Keratinocyte (primary cell): ENCODE measurements around the gene GFOD2. TPM values are rescaled to one million over a fixed set of nuclear protein-coding genes. Genes with fewer than 3 reads are reported as not detected.

ENCODE experiments used
- DNase-seq: peaks from one replicate; pipeline ENCODE4 v3.0.0-alpha.2; 2011; ENCODE audit warnings: low read depth, missing footprints, low spot score
- FAIRE-seq: peaks from 2 replicates; lab custom pipeline; 2011; peaks lifted over from hg19 to GRCh38; lab: Jason Lieb, UNC
- H2AFZ ChIP-seq: 2 replicates; pipeline ENCODE4 v1.6.0; 2012; ENCODE audit warnings: low read length, control low read depth, inconsistent platforms; ENCODE audit not compliant: control insufficient read depth
- H3K27ac ChIP-seq: 2 replicates; pipeline ENCODE4 v1.5.1; 2011; ENCODE audit warnings: low read length; ENCODE audit not compliant: control insufficient read depth, insufficient read depth
- H3K27me3 ChIP-seq: 3 replicates; pipeline ENCODE4 v1.6.0; 2011; ENCODE audit warnings: low read length; ENCODE audit not compliant: control insufficient read depth, insufficient read depth; ENCODE audit errors: extremely low read depth
- H3K36me3 ChIP-seq, 2 experiments: 2 replicates in 1 of 2; 3 replicates in 1 of 2; pipeline ENCODE4 v1.5.1; 2011; ENCODE audit warnings: low read length in 2 of 2, mild to moderate bottlenecking in 1 of 2; ENCODE audit not compliant: control insufficient read depth in 2 of 2, insufficient read depth in 2 of 2; ENCODE audit errors: extremely low read depth in 1 of 2
- H3K4me1 ChIP-seq: 3 replicates; pipeline ENCODE4 v1.5.1; 2011; ENCODE audit warnings: low read length; ENCODE audit not compliant: control insufficient read depth, insufficient read depth; ENCODE audit errors: extremely low read depth
- H3K4me2 ChIP-seq: 3 replicates; pipeline ENCODE4 v1.6.0; 2011; ENCODE audit warnings: low read depth, low read length; ENCODE audit not compliant: control insufficient read depth, insufficient read depth; ENCODE audit errors: extremely low read depth
- H3K4me3 ChIP-seq, 3 experiments: fragments of 200-600 bp in 1 of 3; sonication (generic) in 1 of 3; 2 replicates in 2 of 3; 3 replicates in 1 of 3; pipeline ENCODE4 v1.5.1; 2011 to 2016; ENCODE audit warnings: low read length in 3 of 3, mild to moderate bottlenecking in 3 of 3, control low read depth in 2 of 3, inconsistent platforms in 1 of 3, low read depth in 1 of 3, mixed read lengths in 1 of 3, mixed run types in 1 of 3, moderate library complexity in 1 of 3; ENCODE audit not compliant: control insufficient read depth in 2 of 3, insufficient read depth in 2 of 3; ENCODE audit errors: extremely low read depth in 1 of 3
- H3K79me2 ChIP-seq: 2 replicates; pipeline ENCODE4 v1.6.0; 2012; ENCODE audit warnings: low read length; ENCODE audit not compliant: control insufficient read depth, insufficient read depth
- H3K9ac ChIP-seq: 3 replicates; pipeline ENCODE4 v1.6.0; 2011; ENCODE audit warnings: low read length; ENCODE audit not compliant: control insufficient read depth, insufficient read depth; ENCODE audit errors: extremely low read depth
- H3K9me1 ChIP-seq: 3 replicates; pipeline ENCODE4 v1.6.0; 2011; ENCODE audit warnings: low read length; ENCODE audit not compliant: control insufficient read depth, insufficient read depth; ENCODE audit errors: extremely low read depth
- H3K9me3 ChIP-seq: 2 replicates; pipeline ENCODE4 v1.5.1; 2012; ENCODE audit warnings: low read depth, low read length; ENCODE audit not compliant: control insufficient read depth
- H4K20me1 ChIP-seq: 3 replicates; pipeline ENCODE4 v1.6.0; 2011; ENCODE audit warnings: low read length; ENCODE audit not compliant: control insufficient read depth, insufficient read depth; ENCODE audit errors: extremely low read depth
- CTCF ChIP-seq, 3 experiments: IDR thresholded peaks in 1 of 3; conservative IDR thresholded peaks in 1 of 3; optimal IDR thresholded peaks in 1 of 3; 2 replicates in 2 of 3; 3 replicates in 1 of 3; pipeline versions ENCODE3 to v1.5.1; 2011; ENCODE audit warnings: low read length in 3 of 3, mild to moderate bottlenecking in 3 of 3, moderate library complexity in 2 of 3, control low read depth in 1 of 3, inconsistent platforms in 1 of 3; ENCODE audit not compliant: insufficient read depth in 2 of 3; ENCODE audit errors: extremely low read depth in 1 of 3
- EZH2 ChIP-seq: IDR thresholded peaks from one replicate; pipeline ENCODE4 v1.6.1; 2012; ENCODE audit warnings: inconsistent platforms, mild to moderate bottlenecking, low read length, moderate library complexity
- dilution Hi-C: fragments of 300-500 bp; cut with MboI; formaldehyde crosslinking; loops from one replicate; pipeline ENCODE4 v1.7.0; 2020; ENCODE audit warnings: low sequenced_read_pairs; ENCODE audit not compliant: extremely low pct_ligation_motif_present
- polyA plus RNA-seq, 5 experiments: library from polyadenylated mRNA; depleted of rRNA in 3 of 5; stranded (reverse) in 3 of 5; stranded (forward) in 1 of 5; unstranded in 1 of 5; fragments of >200 nt; gene quantifications; 1 replicate in 1 of 5; 2 replicates in 3 of 5; 3 replicates in 1 of 5; pipeline versions ENCODE4 v1.2.1 to v1.2.3, GENCODE V29; 2011 to 2012; ENCODE audit warnings: missing spikeins in 2 of 5, low read depth in 1 of 5, low replicate concordance in 1 of 5

GFOD2 gene
- polyA plus RNA-seq, 1 donor (not counting 4 experiments of a cell fraction or from before 2014, with no cell fraction given), result 13.2 TPM

GRCh38 chr16:67766291-67766690, 47.2 kb upstream of the GFOD2 start:
- Histone ChIP-seq H4K20me1 (peaks cover 3% of the 10 kb centered on the region), H2AFZ (no peak overlapping the region), H3K36me3 (peaks cover 7% of the 10 kb centered on the region in 2 experiments), H3K9me3 (no peaks in the 10 kb centered on the region), H3K4me3 (no peak overlapping the region), H3K79me2 (no peaks in the 10 kb centered on the region), H3K9ac (no peak overlapping the region), H3K4me1 (no peaks in the 10 kb centered on the region), H3K4me2 (no peak overlapping the region), H3K9me1 (no peaks in the 10 kb centered on the region), H3K27ac (no peak overlapping the region), H3K27me3 (no peaks in the 10 kb centered on the region)
- FAIRE-seq (no peak), DNase-seq (no peak)
- dilution Hi-C loops, result no loop called here
- TF ChIP-seq CTCF (optimal IDR thresholded peaks at IDR 0.05 in 1 of 3, IDR thresholded peaks at IDR 0.05 in 1 of 3, conservative IDR thresholded peaks at IDR 0.05 in 1 of 3; ENCODE audit: extremely low read depth in 1 of 3, insufficient read depth in 2 of 3, low read length in 3 of 3), result no peak
- no peak for TF ChIP-seq EZH2

DNA sequence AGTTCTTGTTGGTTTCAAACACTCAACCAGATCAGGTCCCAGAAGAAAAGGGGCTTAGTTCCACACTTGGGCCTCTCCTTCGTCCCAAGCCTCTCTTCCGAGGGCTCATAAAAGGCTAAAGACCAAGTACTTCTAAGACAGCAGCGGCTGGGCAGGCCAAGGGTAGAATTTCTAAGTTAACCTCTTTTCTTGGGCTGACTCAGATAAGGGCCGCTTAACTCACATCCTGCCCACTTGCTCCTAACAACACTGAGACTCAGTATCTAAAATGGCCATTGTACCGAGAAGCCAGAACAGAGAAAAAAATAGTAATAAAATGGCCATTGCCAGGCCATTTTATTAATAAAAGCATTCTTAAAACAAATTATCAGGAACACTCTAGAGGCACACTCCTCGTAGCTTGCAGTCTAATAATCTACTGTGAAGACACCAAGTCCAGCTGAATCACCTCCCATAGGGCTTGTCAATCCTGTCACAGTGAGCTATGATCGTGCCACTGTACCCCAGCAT, 45.1 kb upstream of the GFOD2 start:
- dilution Hi-C loops, result no loop called here
- FAIRE-seq, result no peak
- Histone ChIP-seq H3K36me3 (peaks cover 4 to 7% of the 10 kb centered on the region in 2 experiments), H3K4me2 (no peak overlapping the region), H3K4me3 (no peak overlapping the region), H2AFZ (no peak overlapping the region), H3K79me2 (no peaks in the 10 kb centered on the region), H4K20me1 (peaks cover 6% of the 10 kb centered on the region), H3K9me3 (no peaks in the 10 kb centered on the region), H3K4me1 (peaks cover 5% of the 10 kb centered on the region), H3K27ac (no peak overlapping the region), H3K27me3 (no peaks in the 10 kb centered on the region), H3K9me1 (no peaks in the 10 kb centered on the region), H3K9ac (no peak overlapping the region)
- TF ChIP-seq CTCF (optimal IDR thresholded peaks at IDR 0.05 in 1 of 3, IDR thresholded peaks at IDR 0.05 in 1 of 3, conservative IDR thresholded peaks at IDR 0.05 in 1 of 3; ENCODE audit: extremely low read depth in 1 of 3, insufficient read depth in 2 of 3, low read length in 3 of 3), result no peak
- no peak for TF ChIP-seq EZH2
- no peak for DNase-seq
